DND-41 (cell line): ENCODE results near the gene SLC13A5.

Source experiments
- ATAC-seq: fragments of 200-7000 bp; cut with Tn5 transposase; 3 replicates; pipeline ENCODE4 v1.9.1; 2021; ENCODE audit warnings: low read depth; ENCODE audit not compliant: insufficient read depth
- DNase-seq: peaks from one replicate; pipeline ENCODE4 v3.0.0-alpha.2; 2020
- H2AFZ ChIP-seq: 2 replicates; pipeline ENCODE4 v1.6.0; 2012; ENCODE audit warnings: low read depth, low read length
- H3K27ac ChIP-seq: 2 replicates; pipeline ENCODE4 v1.5.1; 2012; ENCODE audit warnings: low read length, inconsistent platforms
- H3K27me3 ChIP-seq: fragments of 200-600 bp; sonication (generic); 2 replicates; pipeline ENCODE4 v1.6.0; 2012; ENCODE audit warnings: low read length, mild to moderate bottlenecking, inconsistent platforms; ENCODE audit not compliant: insufficient read depth, poor library complexity
- H3K36me3 ChIP-seq: 2 replicates; pipeline ENCODE4 v1.5.1; 2012; ENCODE audit warnings: low read length, inconsistent platforms; ENCODE audit not compliant: insufficient read depth
- H3K4me1 ChIP-seq: 2 replicates; pipeline ENCODE4 v1.5.1; 2012; ENCODE audit warnings: mild to moderate bottlenecking, low read length; ENCODE audit not compliant: insufficient read depth
- H3K4me2 ChIP-seq: 2 replicates; pipeline ENCODE4 v1.6.0; 2012; ENCODE audit warnings: mild to moderate bottlenecking, moderate library complexity, low read length, inconsistent platforms; ENCODE audit not compliant: insufficient read depth
- H3K4me3 ChIP-seq, 2 experiments: fragments of 200-600 bp in 1 of 2; shearing (Covaris generic) in 1 of 2; 2 replicates each; pipeline ENCODE4 v1.5.1; 2012 to 2016; ENCODE audit warnings: inconsistent platforms in 2 of 2, low read length in 2 of 2, mild to moderate bottlenecking in 2 of 2, low read depth in 1 of 2, moderate library complexity in 1 of 2
- H3K79me2 ChIP-seq: 2 replicates; pipeline ENCODE4 v1.6.0; 2012; ENCODE audit warnings: low read length, inconsistent platforms; ENCODE audit not compliant: insufficient read depth
- H3K9ac ChIP-seq: 2 replicates; pipeline ENCODE4 v1.6.0; 2012; ENCODE audit warnings: low read depth, mild to moderate bottlenecking, inconsistent platforms, low read length, moderate library complexity
- H3K9me3 ChIP-seq: 2 replicates; pipeline ENCODE4 v1.5.1; 2012; ENCODE audit warnings: low read length, moderate library complexity, mild to moderate bottlenecking, inconsistent platforms; ENCODE audit not compliant: insufficient read depth, severe bottlenecking
- H4K20me1 ChIP-seq: 2 replicates; pipeline ENCODE4 v1.6.0; 2012; ENCODE audit warnings: low read length; ENCODE audit not compliant: insufficient read depth
- CTCF ChIP-seq: IDR thresholded peaks from 2 replicates; pipeline ENCODE4 v1.5.1; 2012; ENCODE audit warnings: borderline replicate concordance, low read length, moderate library complexity, mild to moderate bottlenecking; ENCODE audit not compliant: poor library complexity, severe bottlenecking; ENCODE audit errors: extremely low read depth
- EZH2 ChIP-seq: IDR thresholded peaks from 3 replicates; pipeline ENCODE4 v1.6.1; 2012; ENCODE audit warnings: borderline replicate concordance, low read depth, mild to moderate bottlenecking, moderate library complexity, low read length, inconsistent platforms; ENCODE audit not compliant: severe bottlenecking

Gene SLC13A5

GRCh38 chr17:6712058-6712853 lies 913 bp downstream of the SLC13A5 start:
- Histone ChIP-seq H3K9ac (no peak overlapping the region), H2AFZ (no peak overlapping the region), H3K9me3 (no peaks in the 10 kb centered on the region), H3K27ac (no peak overlapping the region), H3K36me3 (no peaks in the 10 kb centered on the region), H3K4me2 (no peak overlapping the region), H3K4me3 (no peak overlapping the region), H3K27me3 (peaks cover 2% of the 10 kb centered on the region), H3K79me2 (no peaks in the 10 kb centered on the region), H3K4me1 (no peaks in the 10 kb centered on the region), H4K20me1 (no peaks in the 10 kb centered on the region)
- TF ChIP-seq EZH2 (no peak), CTCF (no peak)
- no peak for DNase-seq
- no peak for ATAC-seq

- no peaks in the 10 kb centered on the region for H4K20me1 ChIP-seq
- no peaks in the 10 kb centered on the region for H3K4me1 ChIP-seq
- TF ChIP-seq CTCF (no peak), EZH2 (no peak)
- no peak overlapping the region for H3K27ac ChIP-seq
- H3K9me3 ChIP-seq, result no peaks in the 10 kb centered on the region
- ATAC-seq, result no peak
- no peaks in the 10 kb centered on the region for H3K36me3 ChIP-seq
- no peak for DNase-seq
- H3K79me2 ChIP-seq, result no peaks in the 10 kb centered on the region
- no peak overlapping the region for H3K9ac ChIP-seq
- no peak overlapping the region for H3K4me3 ChIP-seq
- peaks cover 2% of the 10 kb centered on the region for H3K27me3 ChIP-seq
- no peak overlapping the region for H3K4me2 ChIP-seq
- H2AFZ ChIP-seq, result no peak overlapping the region
Observed at GRCh38 chr17:6711681-6712057, 1.5 kb downstream of the SLC13A5 start.

GRCh38 chr17:6711081-6711674 lies 2.0 kb downstream of the SLC13A5 start:
- no peaks in the 10 kb centered on the region for H3K4me1 ChIP-seq
- H3K9ac ChIP-seq, result no peak overlapping the region
- no peaks in the 10 kb centered on the region for H4K20me1 ChIP-seq
- no peak overlapping the region for H3K4me3 ChIP-seq
- peaks cover 2% of the 10 kb centered on the region for H3K27me3 ChIP-seq
- H2AFZ ChIP-seq, result no peak overlapping the region
- TF ChIP-seq EZH2 (no peak), CTCF (no peak)
- H3K9me3 ChIP-seq, result no peaks in the 10 kb centered on the region
- DNase-seq (no peak), ATAC-seq (no peak)
- no peaks in the 10 kb centered on the region for H3K79me2 ChIP-seq
- H3K4me2 ChIP-seq, result no peak overlapping the region
- no peaks in the 10 kb centered on the region for H3K36me3 ChIP-seq
- H3K27ac ChIP-seq, result no peak overlapping the region
